K562 (cell line): ENCODE measurements around the gene IFNGR1. TPM values are rescaled to one million over a fixed set of nuclear protein-coding genes. Genes with fewer than 3 reads are reported as not detected.

ENCODE experiments used
- EHMT2 ChIP-seq: fragments of 450-650 bp; IDR thresholded peaks from 2 replicates; pipeline ENCODE4 v1.6.1; 2018; ENCODE audit warnings: antibody characterized with exemption
- RUNX1 ChIP-seq: sonication (generic); IDR thresholded peaks from 2 replicates; pipeline ENCODE4 v1.6.1; 2016; ENCODE audit warnings: antibody characterized with exemption, low read depth
- polyA plus RNA-seq, 8 experiments: library from polyadenylated mRNA; depleted of rRNA in 4 of 8; stranded (reverse) in 5 of 8; unstranded in 3 of 8; fragments of >200 nt; fragmentation: Nextera tagmentation in 2 of 8; fragmentation: Illumina TruSeq in 1 of 8; extraction: Ambion mirVana in 2 of 8; extraction: Trizol in 1 of 8; gene quantifications; 2 replicates each; pipeline versions ENCODE4 v1.2.1 to v1.2.3, GENCODE V29; 2011 to 2014; ENCODE audit warnings: inconsistent platforms in 1 of 8, missing spikeins in 1 of 8
- total RNA-seq, 7 experiments: library from RNA; depleted of rRNA in 6 of 7; stranded (reverse); fragments of >200 nt in 6 of 7; fragmentation: Illumina TruSeq in 2 of 7; extraction: Trizol in 2 of 7; gene quantifications; 2 replicates each; pipeline versions ENCODE4 v1.2.1 to v1.2.3, GENCODE V29; 2011 to 2021; ENCODE audit warnings: low replicate concordance in 1 of 7
- TF ChIP-seq, protein P1 (sequence below): fragments of 250-450 bp; sonication (Bioruptor Pico); IDR thresholded peaks from 2 replicates; pipeline ENCODE4 v1.8.0; 2022; ENCODE audit warnings: inconsistent platforms, mild to moderate bottlenecking, moderate library complexity, borderline replicate concordance
- TF ChIP-seq, protein P2 (sequence below), 2 experiments: fragments of 450-650 bp in 1 of 2; sonication (generic) in 1 of 2; formaldehyde crosslinking in 1 of 2; IDR thresholded peaks in 1 of 2; conservative IDR thresholded peaks in 1 of 2; 2 replicates each; pipeline versions ENCODE4 v1.6.1 to v1.8.1; 2016 to 2023; ENCODE audit warnings: mild to moderate bottlenecking in 2 of 2, moderate library complexity in 2 of 2, inconsistent platforms in 1 of 2, missing genetic modification reagents in 1 of 2
- TF ChIP-seq, protein P3 (sequence below), 2 experiments: fragments of 450-650 bp in 1 of 2; sonication (generic) in 1 of 2; formaldehyde crosslinking in 1 of 2; IDR thresholded peaks; 2 replicates each; pipeline versions ENCODE4 v1.7.1 to v1.9.0; 2016 to 2022; ENCODE audit warnings: inconsistent platforms in 1 of 2, mild to moderate bottlenecking in 1 of 2, missing genetic modification reagents in 1 of 2

IFNGR1 gene
- total and polyA plus RNA-seq, 9 of the 15 experiments (the other 6 are each of a cell fraction or from before 2014, with no cell fraction given): 14.7 to 47.0 (median 26.7) TPM

DNA sequence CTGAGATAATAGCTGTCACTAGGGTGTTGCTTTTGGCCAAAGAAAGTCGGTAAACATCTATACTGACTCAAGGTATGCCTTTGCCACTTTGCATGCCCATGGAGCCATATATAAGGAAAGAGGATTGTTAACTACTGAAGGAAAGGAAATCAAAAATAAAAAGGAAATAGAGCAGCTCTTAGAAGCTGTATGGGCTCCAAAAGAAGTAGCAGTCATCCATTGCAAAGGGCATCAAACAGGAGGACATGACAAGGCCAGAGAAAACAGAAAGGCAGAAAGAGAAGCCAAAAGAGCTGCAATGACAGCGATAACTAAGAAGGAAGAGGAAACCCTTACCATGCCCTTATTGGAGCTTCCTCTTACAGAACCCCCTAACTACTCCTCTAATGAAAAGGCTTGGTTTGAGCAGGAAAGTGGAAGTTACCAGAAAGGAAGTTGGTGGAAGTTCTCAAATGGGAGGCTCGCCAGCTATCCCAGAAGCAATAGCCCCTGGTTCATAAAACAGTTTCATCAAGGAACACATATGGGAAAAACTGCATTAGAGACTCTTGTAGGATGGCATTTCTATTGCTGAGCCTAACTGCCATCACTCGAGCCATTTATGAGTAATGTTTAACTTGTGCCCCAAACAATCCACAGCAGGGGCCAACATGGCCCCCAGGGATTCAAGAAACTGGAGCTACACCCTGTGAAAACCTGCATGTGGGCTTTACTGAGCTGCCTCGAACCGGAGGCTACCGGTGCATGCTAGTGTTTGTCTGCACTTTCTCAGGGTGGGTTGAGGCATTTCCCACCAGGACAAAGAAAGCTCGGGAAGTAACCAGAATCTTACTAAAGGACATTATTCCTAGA lies 52.7 kb downstream of the IFNGR1 start (continued):
- TF ChIP-seq, protein P1, sequence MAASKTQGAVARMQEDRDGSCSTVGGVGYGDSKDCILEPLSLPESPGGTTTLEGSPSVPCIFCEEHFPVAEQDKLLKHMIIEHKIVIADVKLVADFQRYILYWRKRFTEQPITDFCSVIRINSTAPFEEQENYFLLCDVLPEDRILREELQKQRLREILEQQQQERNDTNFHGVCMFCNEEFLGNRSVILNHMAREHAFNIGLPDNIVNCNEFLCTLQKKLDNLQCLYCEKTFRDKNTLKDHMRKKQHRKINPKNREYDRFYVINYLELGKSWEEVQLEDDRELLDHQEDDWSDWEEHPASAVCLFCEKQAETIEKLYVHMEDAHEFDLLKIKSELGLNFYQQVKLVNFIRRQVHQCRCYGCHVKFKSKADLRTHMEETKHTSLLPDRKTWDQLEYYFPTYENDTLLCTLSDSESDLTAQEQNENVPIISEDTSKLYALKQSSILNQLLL: no peak
- TF ChIP-seq EHMT2 (0 out of 2 replicates have a peak, but pooled peaks have one; percentile 36), RUNX1 (no peak)
- TF ChIP-seq, protein P2, sequence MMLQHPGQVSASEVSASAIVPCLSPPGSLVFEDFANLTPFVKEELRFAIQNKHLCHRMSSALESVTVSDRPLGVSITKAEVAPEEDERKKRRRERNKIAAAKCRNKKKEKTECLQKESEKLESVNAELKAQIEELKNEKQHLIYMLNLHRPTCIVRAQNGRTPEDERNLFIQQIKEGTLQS (IDR thresholded peaks at IDR 0.05): no peak
- TF ChIP-seq, protein P2 (CRISPR knock-in tag; conservative IDR thresholded peaks at IDR 0.05): no peak
- TF ChIP-seq, protein P3, sequence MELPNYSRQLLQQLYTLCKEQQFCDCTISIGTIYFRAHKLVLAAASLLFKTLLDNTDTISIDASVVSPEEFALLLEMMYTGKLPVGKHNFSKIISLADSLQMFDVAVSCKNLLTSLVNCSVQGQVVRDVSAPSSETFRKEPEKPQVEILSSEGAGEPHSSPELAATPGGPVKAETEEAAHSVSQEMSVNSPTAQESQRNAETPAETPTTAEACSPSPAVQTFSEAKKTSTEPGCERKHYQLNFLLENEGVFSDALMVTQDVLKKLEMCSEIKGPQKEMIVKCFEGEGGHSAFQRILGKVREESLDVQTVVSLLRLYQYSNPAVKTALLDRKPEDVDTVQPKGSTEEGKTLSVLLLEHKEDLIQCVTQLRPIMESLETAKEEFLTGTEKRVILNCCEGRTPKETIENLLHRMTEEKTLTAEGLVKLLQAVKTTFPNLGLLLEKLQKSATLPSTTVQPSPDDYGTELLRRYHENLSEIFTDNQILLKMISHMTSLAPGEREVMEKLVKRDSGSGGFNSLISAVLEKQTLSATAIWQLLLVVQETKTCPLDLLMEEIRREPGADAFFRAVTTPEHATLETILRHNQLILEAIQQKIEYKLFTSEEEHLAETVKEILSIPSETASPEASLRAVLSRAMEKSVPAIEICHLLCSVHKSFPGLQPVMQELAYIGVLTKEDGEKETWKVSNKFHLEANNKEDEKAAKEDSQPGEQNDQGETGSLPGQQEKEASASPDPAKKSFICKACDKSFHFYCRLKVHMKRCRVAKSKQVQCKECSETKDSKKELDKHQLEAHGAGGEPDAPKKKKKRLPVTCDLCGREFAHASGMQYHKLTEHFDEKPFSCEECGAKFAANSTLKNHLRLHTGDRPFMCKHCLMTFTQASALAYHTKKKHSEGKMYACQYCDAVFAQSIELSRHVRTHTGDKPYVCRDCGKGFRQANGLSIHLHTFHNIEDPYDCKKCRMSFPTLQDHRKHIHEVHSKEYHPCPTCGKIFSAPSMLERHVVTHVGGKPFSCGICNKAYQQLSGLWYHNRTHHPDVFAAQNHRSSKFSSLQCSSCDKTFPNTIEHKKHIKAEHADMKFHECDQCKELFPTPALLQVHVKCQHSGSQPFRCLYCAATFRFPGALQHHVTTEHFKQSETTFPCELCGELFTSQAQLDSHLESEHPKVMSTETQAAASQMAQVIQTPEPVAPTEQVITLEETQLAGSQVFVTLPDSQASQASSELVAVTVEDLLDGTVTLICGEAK (IDR thresholded peaks at IDR 0.05): no peak
- TF ChIP-seq, protein P3 (CRISPR knock-in tag; IDR thresholded peaks at IDR 0.05): no peak
